ENCODE results near the gene CADM1.

GRCh38 chr11:115406404-115406803, 97.8 kb downstream of the CADM1 start:
- TF ChIP-seq CTCF (IDR thresholded peaks at IDR 0.05; ENCODE audit: low read depth, low read length, poor library complexity, severe bottlenecking) (no peak), EZH2phosphoT487 (IDR thresholded peaks at IDR 0.05; ENCODE audit: borderline replicate concordance, low read length) (no peak)
